ENCODE data around the gene CACUL1. TPM values are rescaled to one million over a fixed set of nuclear protein-coding genes. Genes with fewer than 3 reads are reported as not detected.
"Not testable (repeated sequence)": the region's sequence is repeated elsewhere in the genome, so short reads cannot be mapped to it uniquely, and the experiment has no call there.

CACUL1 gene
- total RNA-seq, 1 donor from 2014 or later = 30.3 TPM

DNA sequence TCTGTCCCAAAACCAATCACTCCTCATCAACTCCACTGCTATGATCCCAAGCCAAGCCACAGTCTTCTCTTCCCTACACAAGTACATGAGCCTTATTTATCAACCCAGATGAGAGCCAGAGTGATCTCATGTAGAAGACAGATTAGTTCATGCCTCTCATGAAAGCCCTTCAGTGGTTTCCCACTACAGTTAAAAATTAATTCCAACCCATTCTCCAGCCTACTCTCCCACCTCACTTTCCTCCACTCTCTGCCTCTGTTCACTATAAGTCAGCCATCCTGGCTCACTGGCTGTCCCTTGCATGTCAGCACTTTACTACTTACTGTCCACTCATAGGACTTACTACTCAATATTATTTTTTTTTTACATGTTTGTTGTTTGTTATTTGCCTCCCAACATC is 67.3 kb downstream of the CACUL1 start:
- DNase-seq = no peak

DNA sequence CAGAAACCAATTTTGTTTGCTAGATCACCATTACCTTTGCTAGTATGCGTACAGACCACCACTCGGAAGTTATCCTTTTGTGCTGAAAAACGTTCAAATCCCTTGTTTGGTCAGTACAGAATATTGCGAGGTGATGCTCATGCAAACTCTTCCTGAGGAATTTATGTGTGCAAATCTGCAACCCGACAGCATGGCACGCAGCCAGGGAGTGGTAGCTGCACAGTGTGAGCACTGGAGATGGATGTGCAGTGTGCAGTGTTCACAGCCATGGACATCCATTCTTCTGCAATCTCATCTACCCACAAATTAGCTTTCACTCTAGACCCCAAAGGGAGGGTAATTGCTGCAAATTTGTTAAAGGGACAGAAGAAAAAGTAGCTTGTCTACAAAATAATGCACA is 72.2 kb downstream of the CACUL1 start:
- DNase-seq = no peak

DNA sequence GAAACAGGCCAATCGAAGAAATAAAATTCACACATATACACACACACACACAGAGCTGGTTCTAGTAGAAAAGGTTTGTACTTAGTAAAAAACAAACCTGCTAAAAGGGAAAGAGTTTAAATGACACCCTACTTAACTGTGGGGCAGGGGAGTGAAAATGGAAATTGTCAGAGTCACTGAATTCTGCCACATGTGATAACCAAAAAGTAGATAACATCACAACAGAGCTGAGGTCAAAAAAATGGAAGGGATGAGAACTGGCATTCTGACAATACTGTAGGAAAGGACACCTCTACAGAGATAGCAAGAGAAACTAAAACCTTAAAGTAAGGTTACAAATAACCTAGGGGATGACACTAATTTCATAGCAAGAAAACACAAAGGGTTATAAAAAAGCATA is 74.6 kb downstream of the CACUL1 start:
- no peak for DNase-seq

DNA sequence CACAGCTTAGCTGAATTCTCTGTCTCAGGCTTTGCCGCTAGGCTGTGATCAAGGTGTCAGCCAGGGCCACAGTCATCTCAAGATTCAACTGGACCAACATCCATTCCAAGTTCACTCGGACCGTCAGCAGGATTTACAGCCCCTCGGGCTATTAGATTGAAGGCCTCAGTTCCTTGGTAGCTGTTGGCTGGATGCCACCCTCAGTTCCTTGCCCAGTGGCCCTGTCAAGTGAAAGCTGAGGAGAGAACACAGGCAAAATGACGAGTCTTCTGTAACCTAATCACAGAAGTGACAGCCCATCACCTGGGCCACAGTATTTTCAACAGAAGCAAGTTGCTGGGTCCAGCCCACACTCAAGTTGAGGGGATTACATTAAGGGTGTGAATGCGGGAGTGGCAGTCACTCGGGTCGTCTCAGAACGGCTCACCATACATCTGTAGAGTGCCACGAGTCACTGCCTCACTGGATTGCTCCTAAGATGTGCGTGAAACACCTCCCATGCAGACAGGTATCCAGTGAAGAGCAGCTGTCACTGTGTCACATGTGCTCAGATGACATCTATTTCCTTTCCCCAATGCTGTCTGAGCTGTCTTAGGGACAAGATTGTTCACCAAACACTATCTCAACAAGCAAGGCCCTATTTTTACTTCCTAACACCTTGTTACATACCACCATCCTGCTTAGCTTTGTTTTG is 80.4 kb downstream of the CACUL1 start:
- no peak for DNase-seq

DNA sequence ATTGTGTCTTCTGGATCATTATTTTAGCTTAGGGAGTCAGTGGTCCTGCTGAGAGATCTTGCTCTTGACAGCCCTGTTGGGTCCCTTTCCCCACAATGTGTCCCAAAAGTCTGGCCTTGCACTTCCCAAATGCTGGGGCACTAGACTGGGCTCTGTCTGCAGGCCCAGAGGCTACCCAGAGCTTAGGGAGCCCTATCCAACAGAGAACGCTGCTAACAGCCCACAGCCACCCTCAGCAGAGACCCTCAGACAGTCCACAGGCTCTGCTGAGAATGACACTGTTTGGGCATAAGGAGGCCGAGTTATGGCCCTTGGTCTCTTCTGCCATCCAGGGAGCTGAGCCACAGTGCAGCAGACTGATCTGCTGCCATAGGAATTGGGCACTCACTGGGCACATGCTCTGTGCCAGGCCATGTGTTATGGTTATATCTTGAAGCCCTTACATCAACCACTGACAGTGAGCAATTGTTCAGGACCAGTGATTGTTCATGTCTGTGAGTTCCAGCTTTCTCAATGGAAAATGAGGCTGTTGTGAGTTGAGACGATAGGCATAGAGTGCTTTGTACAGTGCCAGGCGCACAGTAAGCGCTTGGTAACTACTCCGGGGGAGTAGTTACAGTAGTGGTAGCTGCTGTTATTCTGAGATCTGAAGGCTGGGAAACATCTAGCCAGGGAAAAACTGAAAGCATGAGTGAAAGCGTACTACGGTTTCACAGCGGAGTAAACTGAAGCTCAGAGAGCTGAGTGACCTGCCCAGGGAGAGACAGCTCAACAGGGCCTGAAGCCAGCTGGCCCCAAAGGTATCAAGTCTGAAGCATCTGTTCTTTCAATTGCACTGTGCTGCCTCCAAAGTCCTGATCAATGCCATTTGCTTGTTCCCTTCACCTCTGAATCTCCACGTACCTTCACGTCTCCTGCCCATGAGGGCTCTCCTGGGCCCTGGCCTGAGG is 81.7 kb downstream of the CACUL1 start:
- DNase-seq = no peak

DNA sequence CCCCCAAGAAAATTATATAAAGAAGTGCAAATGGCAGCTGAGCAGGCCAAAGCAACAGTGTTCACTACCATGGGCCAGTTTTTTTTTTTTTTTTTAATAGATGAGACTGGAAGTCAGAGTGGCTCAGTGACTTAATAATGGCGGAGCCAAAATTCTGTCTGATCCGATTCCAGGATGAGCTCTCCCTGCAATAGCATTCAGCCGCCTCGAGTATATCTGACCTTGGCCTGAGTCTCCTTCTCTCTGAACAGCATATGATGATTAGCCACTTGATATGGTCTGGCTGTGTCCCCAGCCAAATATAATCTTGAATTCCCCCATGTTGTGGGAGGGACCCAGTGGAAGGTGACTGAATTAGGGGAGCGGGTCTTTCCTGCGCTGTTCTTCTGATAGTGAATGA is 82.6 kb downstream of the CACUL1 start:
- no peak for DNase-seq

DNA sequence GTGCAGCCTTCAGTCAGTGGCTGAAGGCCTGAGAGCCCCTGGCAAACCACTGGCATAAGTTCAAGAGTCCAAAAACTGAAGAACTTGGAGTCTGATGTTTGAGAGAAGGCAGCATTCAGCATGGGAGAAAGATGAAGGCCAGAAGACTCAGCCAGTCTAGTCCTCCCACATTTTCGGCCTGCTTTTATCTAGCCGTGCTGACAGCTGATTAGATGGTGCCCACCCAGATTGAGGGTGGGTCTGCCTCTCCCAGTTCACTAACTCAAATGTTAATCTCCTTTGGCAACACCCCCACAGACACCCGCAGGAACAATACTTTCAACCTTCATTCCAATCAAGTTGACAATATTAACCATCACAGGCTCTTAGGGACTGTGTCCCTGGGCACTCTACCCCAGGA is 83.5 kb downstream of the CACUL1 start:
- not testable (repeated sequence) for DNase-seq

DNA sequence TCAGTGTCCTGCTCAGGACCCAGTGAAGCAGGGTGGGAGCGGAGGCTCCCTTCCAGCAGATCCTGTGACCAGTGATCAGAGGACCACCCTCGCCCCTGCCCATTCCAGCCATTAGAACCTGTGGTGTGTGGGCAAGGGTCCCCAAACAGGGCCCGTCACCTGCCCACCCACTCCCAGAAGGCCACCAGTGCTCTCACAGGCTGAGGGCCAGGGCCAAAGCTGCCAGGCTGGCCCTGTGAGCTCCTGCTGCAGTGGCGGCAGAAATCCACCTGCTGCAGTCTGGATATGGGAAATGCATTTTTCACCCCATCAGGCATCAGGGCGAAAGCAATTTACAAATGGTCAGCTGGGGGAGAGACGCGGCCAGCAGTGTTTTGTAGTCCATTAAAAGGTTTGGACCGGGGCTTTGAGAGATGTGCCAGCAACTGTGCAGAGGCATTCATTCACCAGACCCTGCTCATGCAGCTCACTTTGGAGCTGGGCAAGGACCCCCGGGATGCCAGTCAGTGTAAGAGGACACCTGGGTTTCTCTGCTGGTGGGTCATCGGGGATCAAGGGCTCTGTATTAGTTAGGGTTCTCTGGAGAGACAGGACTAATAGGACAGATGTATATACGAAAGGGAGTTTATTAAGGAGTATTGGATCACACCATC is 84.2 kb downstream of the CACUL1 start:
- no peak for DNase-seq

DNA sequence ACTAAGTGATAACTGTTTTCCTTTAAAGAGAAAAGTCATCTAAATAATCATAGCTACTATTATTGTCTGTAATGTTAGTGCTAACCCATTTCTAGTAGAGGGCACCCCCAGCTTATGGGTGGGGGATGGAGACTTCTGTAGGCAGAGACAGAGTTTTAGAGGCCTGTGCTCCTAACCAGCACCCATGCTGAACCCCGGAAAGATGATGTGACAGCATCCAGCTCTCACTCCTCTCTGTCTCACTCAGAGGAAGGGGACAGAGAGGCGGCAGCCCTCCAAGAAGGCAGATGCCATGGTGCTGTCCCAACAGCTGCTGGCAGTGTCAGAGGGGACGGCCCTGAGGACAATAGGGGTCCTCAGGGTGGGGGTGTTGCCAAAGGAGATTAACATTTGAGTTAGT is 84.9 kb downstream of the CACUL1 start:
- no peak for DNase-seq

DNA sequence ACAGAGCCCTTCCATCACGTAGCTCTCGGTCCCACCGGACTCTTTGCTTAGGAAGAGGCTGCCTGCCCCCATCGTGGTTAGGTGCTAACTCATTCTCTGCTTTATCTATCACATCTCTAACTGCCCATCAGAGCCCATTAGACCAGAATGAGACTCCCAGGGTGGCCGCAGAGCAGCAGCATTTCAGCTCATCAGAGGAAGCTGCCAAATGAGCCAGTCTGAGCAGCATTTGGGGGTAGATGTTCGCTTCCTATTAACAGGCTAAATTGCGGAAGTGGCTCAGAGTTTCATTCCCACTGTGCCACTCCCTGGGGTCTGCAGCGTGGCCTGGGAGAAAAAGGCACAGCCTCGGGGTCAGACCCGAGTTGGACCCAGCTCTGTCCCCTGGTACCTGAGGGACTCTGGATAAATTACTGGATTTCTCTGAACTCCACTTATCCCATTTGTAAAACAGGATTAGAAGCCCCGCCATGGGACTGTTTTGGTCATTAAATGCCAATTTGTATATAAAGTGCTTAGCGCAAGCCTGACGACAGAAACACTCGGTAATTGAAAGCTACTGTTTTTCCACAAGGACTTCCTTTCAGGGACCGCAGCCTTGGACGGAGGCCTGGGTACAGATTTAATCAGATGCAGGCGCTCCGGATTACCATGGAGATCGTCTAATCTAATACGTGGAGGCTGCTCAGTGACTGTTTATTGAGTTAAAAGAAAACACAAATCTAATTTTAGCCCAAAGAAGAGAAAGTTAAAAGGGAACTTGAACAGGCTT is 85.6 kb downstream of the CACUL1 start:
- peak; percentile 82 for DNase-seq

DNA sequence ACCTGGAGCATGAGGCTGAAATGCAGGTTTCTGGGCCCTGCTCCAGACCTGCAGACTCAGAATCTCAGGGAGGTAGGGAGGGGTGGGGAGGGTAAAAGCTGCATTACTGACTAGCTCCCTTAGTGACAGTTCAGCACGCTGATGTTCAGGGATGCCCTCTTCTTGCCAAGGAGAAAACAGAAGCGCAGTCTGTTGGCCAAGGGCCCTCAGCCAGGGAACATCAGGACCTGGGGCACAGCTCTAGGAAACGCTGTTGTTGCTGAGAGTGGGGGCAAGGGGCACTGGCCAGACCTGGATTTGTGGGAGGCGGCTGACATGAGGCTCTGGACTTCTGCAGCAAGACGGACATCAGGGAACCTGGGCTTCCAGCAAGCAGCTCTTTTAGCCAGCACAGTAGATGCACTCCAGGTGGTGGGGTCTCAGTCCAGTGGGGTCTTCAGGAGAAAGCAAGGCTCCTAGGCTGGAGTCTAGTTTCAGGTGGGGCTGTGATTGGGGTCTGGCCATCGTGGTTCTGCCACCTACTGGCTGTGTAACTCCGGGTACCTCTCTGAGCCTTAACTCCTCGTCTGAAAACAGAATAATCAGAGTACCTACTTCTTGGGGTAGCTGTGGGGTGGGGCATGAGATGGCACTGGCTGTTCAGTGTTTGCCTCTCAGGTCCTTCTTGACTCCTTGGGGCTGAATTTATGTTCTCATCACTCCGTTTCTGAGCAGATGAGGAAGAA is 86.4 kb downstream of the CACUL1 start:
- DNase-seq = no peak

DNA sequence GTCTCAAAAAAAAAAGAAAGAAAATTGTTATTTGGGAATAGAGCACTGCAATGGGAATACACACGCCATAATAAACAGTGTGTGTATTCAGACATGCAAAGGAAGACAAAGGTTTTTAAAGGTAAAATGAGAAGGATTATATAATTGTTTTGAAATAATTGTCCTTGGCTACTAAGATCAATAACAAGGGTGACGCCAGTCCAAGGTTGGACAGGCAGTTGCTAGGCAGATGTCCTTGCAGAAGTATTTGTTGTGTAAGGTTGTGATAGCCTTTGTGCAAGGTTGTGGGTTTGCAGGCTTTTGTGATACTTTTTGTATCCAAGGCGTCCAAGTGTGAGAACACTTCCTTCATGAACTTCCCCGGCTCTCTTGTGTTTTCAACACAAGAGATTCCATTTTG is 87.0 kb downstream of the CACUL1 start:
- DNase-seq = no peak

DNA sequence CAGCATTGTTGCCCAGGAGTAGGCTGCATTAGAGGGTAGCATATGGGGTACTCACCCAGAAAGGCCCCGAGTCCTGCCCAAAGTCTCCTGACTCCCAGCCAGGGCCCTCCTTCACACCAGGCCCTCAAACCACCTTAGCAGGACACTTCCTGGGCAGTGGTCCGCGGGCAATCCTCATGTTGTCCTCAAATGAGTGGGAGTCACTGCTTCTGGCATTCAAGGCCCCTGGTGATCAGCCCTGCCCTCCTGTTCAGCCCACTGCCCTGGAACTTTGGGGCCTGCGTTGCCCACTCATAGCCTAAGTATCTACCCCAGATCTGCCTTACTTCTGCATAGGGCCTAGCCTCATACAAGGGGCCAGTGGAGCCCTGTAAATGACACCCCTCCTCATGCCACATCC is 88.4 kb downstream of the CACUL1 start:
- no peak for DNase-seq

DNA sequence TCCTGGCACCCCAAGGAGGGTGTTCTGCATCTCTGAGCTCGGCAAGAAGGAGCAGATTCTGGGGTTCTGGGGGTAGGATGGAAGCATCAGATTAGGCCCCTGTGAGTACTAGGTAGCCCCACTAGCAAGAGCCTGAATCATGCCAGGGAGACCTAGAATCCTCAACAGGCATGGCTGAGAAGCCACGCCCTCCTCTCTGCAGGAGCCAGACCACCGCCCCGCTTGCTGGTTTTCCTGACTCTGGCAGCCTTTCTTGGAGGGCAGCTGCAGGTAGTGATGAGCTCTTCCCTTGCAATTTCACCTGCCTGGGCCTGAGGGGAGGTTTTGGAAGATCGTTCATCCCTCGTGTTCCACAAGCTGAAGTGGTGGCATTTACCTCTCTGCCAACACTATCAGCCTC is 90.4 kb downstream of the CACUL1 start:
- DNase-seq = no peak

DNA sequence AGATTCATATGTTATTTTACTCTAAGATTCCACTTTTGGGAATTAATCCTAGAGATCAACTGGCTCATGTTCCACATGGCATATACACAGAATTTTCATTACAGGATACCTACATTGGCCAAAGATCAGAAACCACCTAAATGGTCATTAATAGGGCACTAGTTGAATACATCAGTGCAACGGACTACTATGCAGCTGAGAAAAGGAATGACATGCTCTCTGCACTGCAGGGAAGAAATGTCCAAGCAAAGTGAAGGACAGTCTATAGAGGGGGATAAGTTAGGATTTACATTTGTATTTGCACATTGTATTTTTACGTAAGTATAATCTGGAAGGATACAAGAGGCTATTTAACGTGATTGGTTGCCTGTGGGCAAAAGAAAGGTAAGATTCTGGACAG is 91.6 kb downstream of the CACUL1 start:
- DNase-seq = no peak

DNA sequence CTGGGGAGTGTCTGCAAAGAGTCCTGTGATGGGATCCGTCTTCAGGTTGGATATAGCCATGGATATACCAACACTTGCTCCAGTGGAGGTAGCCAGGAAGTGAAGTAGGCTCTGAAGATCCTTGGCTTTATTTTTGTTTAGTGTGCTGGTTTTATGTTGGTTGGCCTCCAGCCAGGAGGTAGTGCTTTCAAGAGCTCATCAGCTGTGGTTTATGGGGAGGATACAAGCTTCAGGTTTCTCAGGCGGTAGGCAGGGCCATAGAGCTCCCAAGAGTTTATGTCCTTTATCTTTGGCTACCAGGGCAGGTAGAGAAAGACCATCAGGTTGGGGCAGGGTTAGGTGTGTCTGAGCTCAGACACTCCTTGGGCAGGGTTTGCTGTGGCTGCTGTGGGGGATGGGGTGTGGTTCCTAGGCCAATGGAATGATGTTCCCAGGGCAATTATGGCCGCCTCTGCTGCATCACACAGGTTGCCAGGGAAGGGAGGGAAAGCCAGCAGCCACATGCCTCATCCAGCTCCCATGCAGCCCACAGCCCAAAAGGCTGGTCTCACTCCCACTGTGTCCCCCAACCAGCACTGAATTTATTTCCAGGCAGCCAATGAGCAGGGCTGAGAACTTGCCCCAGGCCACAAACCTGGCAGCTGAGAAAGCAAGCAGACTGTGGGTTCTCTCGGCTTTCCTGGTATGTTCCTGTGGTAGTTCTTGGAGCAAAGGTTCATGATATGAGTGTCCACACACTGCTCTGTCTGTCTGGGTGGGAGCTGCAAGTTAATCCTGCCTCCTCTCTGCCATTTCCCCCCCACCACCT is 92.3 kb downstream of the CACUL1 start:
- DNase-seq = no peak

DNA sequence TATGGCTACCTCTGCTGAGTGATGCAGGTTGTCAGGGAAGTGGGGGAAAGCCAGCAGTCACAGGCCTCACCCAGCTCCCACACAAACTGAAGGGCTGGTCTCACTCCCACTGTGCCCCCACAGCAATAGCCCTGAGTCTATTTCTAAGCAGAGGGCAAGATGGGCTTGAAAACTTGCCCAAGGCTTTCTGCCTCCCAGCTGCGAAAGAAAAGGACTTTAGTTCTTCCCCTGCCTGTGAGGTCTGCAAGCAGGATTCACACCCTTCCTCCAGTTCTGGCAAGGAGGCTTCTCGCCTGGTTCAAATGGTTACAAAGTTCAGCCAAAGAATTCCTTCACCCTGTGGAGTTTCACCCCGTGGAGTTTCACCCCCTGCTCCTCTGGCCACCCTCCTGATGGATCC is 96.0 kb downstream of the CACUL1 start:
- DNase-seq = no peak

DNA sequence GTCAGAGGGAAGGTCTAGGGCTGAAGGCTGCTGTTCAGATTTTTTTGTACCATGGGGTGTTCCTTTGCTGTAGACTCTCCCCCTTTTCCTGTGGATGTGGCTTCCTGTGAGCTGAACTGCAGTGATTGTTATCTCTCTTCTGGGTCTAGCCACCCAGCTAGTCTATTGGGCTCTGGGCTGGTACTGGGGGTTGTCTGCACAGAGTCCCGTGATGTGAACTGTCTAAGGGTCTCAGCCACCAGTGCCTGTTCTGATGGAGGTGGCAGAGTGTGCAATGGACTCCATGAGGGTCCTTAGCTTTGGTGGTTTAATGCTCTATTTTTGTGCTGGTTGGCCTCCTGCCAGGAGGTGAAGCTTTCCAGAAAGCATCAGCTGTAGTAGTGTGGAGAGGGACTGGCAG is 96.6 kb downstream of the CACUL1 start:
- not testable (repeated sequence) for DNase-seq

DNA sequence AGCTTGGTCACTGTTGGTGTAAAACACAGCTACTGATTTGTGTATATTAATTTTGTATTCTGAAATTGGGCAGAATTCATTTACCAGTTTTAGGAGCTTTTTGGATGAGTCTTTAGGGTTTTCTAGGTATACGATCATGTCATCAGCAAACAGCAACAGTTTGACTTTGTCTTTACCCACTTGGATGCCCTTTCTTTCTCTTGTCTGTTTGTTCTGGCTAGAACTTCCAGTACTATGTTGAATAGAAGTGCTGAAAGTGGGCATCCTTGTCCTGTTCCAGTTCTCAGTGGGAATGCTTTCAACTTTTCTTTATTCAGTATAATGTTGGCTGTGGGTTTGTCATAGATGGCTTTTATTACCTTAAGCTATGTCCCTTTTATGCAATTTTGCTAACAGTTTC is 109.5 kb downstream of the CACUL1 start:
- not testable (repeated sequence) for DNase-seq

DNA sequence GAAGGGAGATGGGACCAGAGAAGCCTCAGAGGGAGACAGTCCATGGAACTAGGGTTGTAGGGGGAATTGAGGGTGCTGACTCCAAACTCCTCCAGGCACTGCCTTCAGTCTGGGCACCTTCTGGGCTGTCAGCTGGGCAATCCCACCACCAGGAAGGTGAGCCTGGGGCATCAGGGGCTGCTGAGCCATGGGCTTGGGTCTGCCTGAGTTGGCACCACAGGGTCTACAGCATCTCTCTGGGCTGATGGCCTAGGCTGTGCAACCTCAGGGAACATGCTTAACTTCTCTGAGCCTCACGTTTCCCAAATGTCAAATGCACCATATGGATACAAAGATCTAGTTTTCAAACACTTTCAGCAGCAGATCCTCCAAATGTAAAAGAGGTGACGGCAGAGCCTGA is 112.5 kb downstream of the CACUL1 start:
- DNase-seq = no peak

DNA sequence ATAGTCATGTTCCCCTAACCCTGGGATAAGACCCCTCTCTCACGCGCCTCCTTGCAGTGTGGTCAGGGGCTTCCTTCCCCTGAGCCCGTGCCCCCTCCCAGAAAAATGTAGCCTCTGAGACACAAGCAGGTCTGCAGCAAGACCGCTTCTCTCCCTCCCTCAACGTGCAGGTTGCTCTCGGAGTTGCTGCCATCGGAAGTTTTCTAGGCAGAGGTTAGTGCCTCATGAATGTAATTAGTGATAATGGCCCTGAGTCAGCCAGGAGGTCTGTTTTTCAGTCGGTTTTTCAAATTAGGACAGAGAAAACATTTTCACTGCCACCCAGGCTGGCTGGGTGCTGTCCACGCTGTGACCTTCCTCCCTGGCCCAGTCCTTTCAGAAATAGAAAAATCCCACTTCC is 116.1 kb downstream of the CACUL1 start:
- DNase-seq = no peak
